ENCODE data around the gene TRIAP1. TPM values are rescaled to one million over a fixed set of nuclear protein-coding genes. Genes with fewer than 3 reads are reported as not detected.
"Not testable (repeated sequence)": the region's sequence is repeated elsewhere in the genome, so short reads cannot be mapped to it uniquely, and the experiment has no call there.

The TRIAP1 gene
- total RNA-seq, 2 donors from 2014 or later = 15.7 to 21.9 TPM

DNA sequence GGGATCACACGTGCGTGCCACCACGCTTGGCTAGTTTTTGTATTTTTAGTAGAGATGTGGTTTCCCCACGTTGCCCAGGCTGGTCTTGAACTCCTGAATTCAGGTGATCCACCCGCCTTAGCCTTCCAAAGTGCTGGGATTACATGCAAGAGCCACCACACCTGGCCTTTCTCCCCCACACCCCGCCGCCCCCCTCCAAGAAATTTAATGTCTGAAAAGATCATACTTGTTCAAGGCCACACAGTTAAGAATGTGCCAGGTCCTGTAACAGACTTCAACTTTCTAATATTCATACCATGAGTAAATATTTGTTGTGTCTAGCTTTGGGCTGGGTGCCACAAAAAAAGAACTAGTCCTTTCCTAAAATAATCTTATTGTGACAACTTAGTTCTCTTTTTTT lies 9.1 kb upstream of the TRIAP1 start:
- H3K27ac ChIP-seq = no peak overlapping the region
- intact Hi-C loops (cut with DNase I) = no loop called here
- WGBS = 94% methylated on average over 7 of the region's 7 CpGs
- no peak overlapping the region for H3K4me3 ChIP-seq
- H3K9me3 ChIP-seq = no peaks in the 10 kb centered on the region
- H3K36me3 ChIP-seq = peaks cover 0 to 6% of the 10 kb centered on the region in 2 donors
- no peak for DNase-seq (ENCODE audit: low spot score)
- TF ChIP-seq, protein P1, sequence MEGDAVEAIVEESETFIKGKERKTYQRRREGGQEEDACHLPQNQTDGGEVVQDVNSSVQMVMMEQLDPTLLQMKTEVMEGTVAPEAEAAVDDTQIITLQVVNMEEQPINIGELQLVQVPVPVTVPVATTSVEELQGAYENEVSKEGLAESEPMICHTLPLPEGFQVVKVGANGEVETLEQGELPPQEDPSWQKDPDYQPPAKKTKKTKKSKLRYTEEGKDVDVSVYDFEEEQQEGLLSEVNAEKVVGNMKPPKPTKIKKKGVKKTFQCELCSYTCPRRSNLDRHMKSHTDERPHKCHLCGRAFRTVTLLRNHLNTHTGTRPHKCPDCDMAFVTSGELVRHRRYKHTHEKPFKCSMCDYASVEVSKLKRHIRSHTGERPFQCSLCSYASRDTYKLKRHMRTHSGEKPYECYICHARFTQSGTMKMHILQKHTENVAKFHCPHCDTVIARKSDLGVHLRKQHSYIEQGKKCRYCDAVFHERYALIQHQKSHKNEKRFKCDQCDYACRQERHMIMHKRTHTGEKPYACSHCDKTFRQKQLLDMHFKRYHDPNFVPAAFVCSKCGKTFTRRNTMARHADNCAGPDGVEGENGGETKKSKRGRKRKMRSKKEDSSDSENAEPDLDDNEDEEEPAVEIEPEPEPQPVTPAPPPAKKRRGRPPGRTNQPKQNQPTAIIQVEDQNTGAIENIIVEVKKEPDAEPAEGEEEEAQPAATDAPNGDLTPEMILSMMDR (IDR thresholded peaks at IDR 0.05) = no peak
- no peak for TF ChIP-seq POLR2A (IDR thresholded peaks at IDR 0.05)
- TF ChIP-seq POLR2AphosphoS5 (IDR thresholded peaks at IDR 0.05) = no peak
- H3K27me3 ChIP-seq (replicated peaks; ENCODE audit: insufficient read depth) = no peaks in the 10 kb centered on the region
- H3K4me1 ChIP-seq (replicated peaks) = no peaks in the 10 kb centered on the region

GRCh38 chr12:120453977-120454376 lies 7.8 kb upstream of the TRIAP1 start:
- H3K27ac ChIP-seq = no peak overlapping the region
- no peaks in the 10 kb centered on the region for H3K9me3 ChIP-seq
- no peak overlapping the region for H3K4me3 ChIP-seq
- no peaks in the 10 kb centered on the region for H3K4me1 ChIP-seq (replicated peaks)
- 73% methylated on average over 4 of the region's 4 CpGs for WGBS
- H3K36me3 ChIP-seq = peaks cover 0 to 2% of the 10 kb centered on the region in 2 donors
- no peaks in the 10 kb centered on the region for H3K27me3 ChIP-seq (replicated peaks; ENCODE audit: insufficient read depth)
- intact Hi-C loops (cut with DNase I) = no loop called here
- TF ChIP-seq, protein P1 (IDR thresholded peaks at IDR 0.05) = peak in 1 of 4 experiments; percentile 33
- no peak for TF ChIP-seq POLR2A (IDR thresholded peaks at IDR 0.05)
- no peak for DNase-seq (ENCODE audit: low spot score)

DNA sequence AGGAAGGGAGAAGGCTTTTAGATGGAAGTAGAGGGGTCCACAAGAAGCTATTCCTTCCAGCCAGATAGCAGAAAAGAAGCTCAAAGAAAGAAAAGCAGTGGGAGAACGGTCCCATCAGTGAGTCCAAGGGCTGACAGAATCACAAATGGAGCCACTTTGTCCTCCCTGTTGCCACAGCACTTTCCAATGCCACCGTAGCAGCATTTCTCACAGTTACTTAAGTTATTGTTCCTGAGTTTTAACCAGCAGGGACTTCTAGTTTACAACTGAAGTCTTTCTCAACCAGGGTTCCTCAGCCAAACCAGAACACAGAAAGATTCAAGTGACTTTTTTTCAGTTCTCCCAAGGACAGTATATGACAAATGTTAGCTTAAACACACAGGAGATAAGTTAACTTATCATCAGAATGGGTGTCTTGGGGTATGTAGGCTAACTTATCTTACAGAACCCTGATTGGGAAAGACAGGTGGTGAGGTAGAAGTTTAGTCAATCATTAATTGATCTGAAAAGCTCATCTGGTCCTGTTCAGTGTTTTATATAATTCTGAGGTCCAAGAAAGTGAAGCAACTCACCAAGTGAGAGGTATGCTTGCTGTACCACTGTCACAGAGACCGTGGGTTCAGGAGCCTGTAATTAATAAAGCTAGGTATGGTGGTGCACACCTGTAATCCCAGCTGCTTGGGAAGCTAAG lies 7.0 kb upstream of the TRIAP1 start:
- TF ChIP-seq POLR2AphosphoS5 (IDR thresholded peaks at IDR 0.05) = no peak
- TF ChIP-seq, protein P1 (IDR thresholded peaks at IDR 0.05) = no peak
- TF ChIP-seq POLR2A (IDR thresholded peaks at IDR 0.05) = no peak
- no peak overlapping the region for H3K4me3 ChIP-seq
- WGBS = 94% methylated on average over 3 of the region's 3 CpGs
- intact Hi-C loops (cut with DNase I) = no loop called here
- H3K27me3 ChIP-seq (replicated peaks; ENCODE audit: insufficient read depth) = no peaks in the 10 kb centered on the region
- H3K9me3 ChIP-seq = no peaks in the 10 kb centered on the region
- no peaks in the 10 kb centered on the region for H3K36me3 ChIP-seq
- no peak for DNase-seq (ENCODE audit: low spot score)
- no peaks in the 10 kb centered on the region for H3K4me1 ChIP-seq (replicated peaks)
- no peak overlapping the region for H3K27ac ChIP-seq

- WGBS = 86% methylated on average over 5 of the region's 5 CpGs
- intact Hi-C loops (cut with DNase I); H3K4me1 ChIP-seq (replicated peaks); H3K27me3 ChIP-seq (replicated peaks; ENCODE audit: insufficient read depth); H3K9me3 ChIP-seq; H3K4me3 ChIP-seq; H3K36me3 ChIP-seq; DNase-seq (ENCODE audit: low spot score); H3K27ac ChIP-seq: not testable (repeated sequence)
Measured at GRCh38 chr12:120452524-120452923, 6.3 kb upstream of the TRIAP1 start.

- Histone ChIP-seq H3K36me3 (no peaks in the 10 kb centered on the region), H3K4me1 (replicated peaks) (peaks cover 6% of the 10 kb centered on the region), H3K27me3 (replicated peaks; ENCODE audit: insufficient read depth) (no peaks in the 10 kb centered on the region), H3K27ac (no peak overlapping the region), H3K4me3 (no peak overlapping the region), H3K9me3 (no peaks in the 10 kb centered on the region)
- 93% methylated on average over 4 of the region's 4 CpGs for WGBS
- no peak for TF ChIP-seq POLR2AphosphoS5 (IDR thresholded peaks at IDR 0.05)
- no peak for TF ChIP-seq POLR2A (IDR thresholded peaks at IDR 0.05)
- TF ChIP-seq, protein P1 (IDR thresholded peaks at IDR 0.05) = no peak
- intact Hi-C loops (cut with DNase I) = loop anchor here (10.0 kb wide), 1 partner anchor 197 kb away; the partner anchor contains the start of gene CABP1
- DNase-seq (ENCODE audit: low spot score) = no peak
Measured at GRCh38 chr12:120447992-120448391, 1.8 kb upstream of the TRIAP1 start.

DNA sequence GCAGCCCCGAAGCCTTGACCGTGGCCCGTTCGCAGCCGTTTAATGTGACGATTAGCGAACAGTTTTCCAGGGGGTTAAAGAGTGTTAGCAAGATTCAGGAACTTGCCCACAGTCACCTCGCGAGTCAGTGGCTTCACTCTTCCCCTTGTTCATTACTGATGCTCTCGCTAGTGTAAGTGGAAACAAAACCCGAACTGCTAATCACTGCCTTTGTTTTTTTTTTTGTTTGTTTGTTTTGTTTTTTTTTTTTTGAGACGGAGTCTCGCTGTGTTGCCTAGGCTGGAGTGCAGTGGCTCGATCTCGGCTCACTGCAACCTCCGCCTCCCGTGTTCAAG lies 627 bp upstream of the TRIAP1 start:
- WGBS = 3% methylated on average over 17 of the region's 17 CpGs
- not testable (repeated sequence) for H3K9me3 ChIP-seq; DNase-seq (ENCODE audit: low spot score); H3K27me3 ChIP-seq (replicated peaks; ENCODE audit: insufficient read depth); H3K36me3 ChIP-seq; H3K4me1 ChIP-seq (replicated peaks)
- intact Hi-C loops (cut with DNase I) = loop anchor here (10.0 kb wide), 1 partner anchor 198 kb away; the partner anchor contains the start of gene CABP1
- H3K4me3 ChIP-seq = peak overlapping the region; percentile 76 to 81
- H3K27ac ChIP-seq = peak overlapping the region; percentile 82 to 89
